Stomach (tissue), 4 donors: Measurements from ENCODE around the gene CCDC106.

Source experiments
- EP300 ChIP-seq: sonication (generic); formaldehyde crosslinking; IDR thresholded peaks from one replicate; pipeline ENCODE4 v1.6.1; 2017; ENCODE audit warnings: antibody characterized with exemption
- POLR2A ChIP-seq, 4 donors: fragments of 450-650 bp; IDR thresholded peaks; one replicate each; pipeline ENCODE4 v1.6.1; 2016; ENCODE audit warnings: antibody characterized with exemption in 4 of 4, control low read depth in 2 of 4, mild to moderate bottlenecking in 1 of 4, moderate library complexity in 1 of 4
- POLR2AphosphoS5 ChIP-seq, 3 donors: sonication (generic); formaldehyde crosslinking; IDR thresholded peaks; one replicate each; pipeline ENCODE4 v1.6.1; 2016; ENCODE audit warnings: antibody characterized with exemption in 3 of 3
- TF ChIP-seq, protein P1 (sequence below), 7 experiments: fragments of 450-650 bp in 4 of 7; fragments of 200-600 bp in 3 of 7; sonication (generic) in 3 of 7; IDR thresholded peaks; one replicate each; pipeline ENCODE4 v1.5.1; 2016 to 2019; ENCODE audit warnings: antibody characterized with exemption in 7 of 7, control low read depth in 2 of 7, mild to moderate bottlenecking in 1 of 7

DNA sequence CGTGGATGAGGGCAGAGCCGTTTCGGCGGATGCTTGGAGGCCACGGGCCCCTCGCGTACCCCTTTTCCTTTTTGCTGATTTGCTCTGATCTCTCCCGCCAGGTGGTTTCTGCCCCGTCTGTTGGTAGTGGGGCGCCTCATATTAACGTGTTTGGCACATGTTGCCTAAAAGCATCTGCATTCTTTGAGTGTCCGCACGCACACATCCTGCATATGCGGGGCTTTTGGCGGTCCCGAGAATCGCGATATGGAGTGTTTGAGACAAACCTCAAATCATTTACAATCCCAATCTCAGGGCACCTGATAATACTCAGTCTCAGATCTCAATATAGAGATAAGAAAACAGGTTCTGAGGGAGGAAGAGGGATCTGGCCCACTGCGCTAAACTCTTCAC, 7.6 kb downstream of the CCDC106 start:
- TF ChIP-seq, protein P1, sequence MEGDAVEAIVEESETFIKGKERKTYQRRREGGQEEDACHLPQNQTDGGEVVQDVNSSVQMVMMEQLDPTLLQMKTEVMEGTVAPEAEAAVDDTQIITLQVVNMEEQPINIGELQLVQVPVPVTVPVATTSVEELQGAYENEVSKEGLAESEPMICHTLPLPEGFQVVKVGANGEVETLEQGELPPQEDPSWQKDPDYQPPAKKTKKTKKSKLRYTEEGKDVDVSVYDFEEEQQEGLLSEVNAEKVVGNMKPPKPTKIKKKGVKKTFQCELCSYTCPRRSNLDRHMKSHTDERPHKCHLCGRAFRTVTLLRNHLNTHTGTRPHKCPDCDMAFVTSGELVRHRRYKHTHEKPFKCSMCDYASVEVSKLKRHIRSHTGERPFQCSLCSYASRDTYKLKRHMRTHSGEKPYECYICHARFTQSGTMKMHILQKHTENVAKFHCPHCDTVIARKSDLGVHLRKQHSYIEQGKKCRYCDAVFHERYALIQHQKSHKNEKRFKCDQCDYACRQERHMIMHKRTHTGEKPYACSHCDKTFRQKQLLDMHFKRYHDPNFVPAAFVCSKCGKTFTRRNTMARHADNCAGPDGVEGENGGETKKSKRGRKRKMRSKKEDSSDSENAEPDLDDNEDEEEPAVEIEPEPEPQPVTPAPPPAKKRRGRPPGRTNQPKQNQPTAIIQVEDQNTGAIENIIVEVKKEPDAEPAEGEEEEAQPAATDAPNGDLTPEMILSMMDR (IDR thresholded peaks at IDR 0.05), result no peak
- no peak for TF ChIP-seq POLR2A (IDR thresholded peaks at IDR 0.05)
- no peak for TF ChIP-seq EP300
- TF ChIP-seq POLR2AphosphoS5 (IDR thresholded peaks at IDR 0.05), result no peak
